K562 (cell line): Measurements from ENCODE around the gene CHST8.

Experiments used
- FOS ChIP-seq: IDR thresholded peaks from 3 replicates; pipeline ENCODE4 v1.6.1; 2011; ENCODE audit not compliant: insufficient read length; ENCODE audit errors: extremely low read depth
- FOSL1 ChIP-seq: fragments of 200-800 bp; sonication (Bioruptor generic); conservative IDR thresholded peaks from 2 replicates; pipeline ENCODE4 v1.6.1; 2016; ENCODE audit warnings: missing genetic modification characterization, missing compliant biosample characterization
- HOXB6 ChIP-seq: fragments of 250-450 bp; sonication (Bioruptor Pico); IDR thresholded peaks from 2 replicates; pipeline ENCODE4 v1.5.1; 2022; ENCODE audit warnings: mild to moderate bottlenecking, borderline replicate concordance
- KLF13 ChIP-seq: fragments of 450-650 bp; IDR thresholded peaks from 2 replicates; pipeline ENCODE4 v1.6.1; 2016; ENCODE audit warnings: missing genetic modification characterization, low read depth, mild to moderate bottlenecking, missing compliant biosample characterization, moderate library complexity, borderline replicate concordance
- POLR2A ChIP-seq: fragments of 450-650 bp; conservative IDR thresholded peaks from 2 replicates; pipeline ENCODE4 v1.6.1; 2016
- POLR2AphosphoS2 ChIP-seq: IDR thresholded peaks from 2 replicates; pipeline ENCODE4 v1.6.1; 2012; ENCODE audit warnings: low read length, improper control_type of control experiment
- POLR2AphosphoS5 ChIP-seq: IDR thresholded peaks from 2 replicates; pipeline ENCODE4 v1.6.1; 2011; ENCODE audit warnings: mild to moderate bottlenecking, low read depth, low read length, moderate library complexity; ENCODE audit not compliant: control insufficient read depth, insufficient read depth
- RAD21 ChIP-seq, 2 experiments: fragments of 250-450 bp in 1 of 2; fragments of 450-650 bp in 1 of 2; sonication (Bioruptor Pico) in 1 of 2; formaldehyde crosslinking in 1 of 2; IDR thresholded peaks in 1 of 2; conservative IDR thresholded peaks in 1 of 2; 2 replicates each; pipeline versions ENCODE4 v1.4.0 to v1.8.0; 2020 to 2022; ENCODE audit warnings: mild to moderate bottlenecking in 2 of 2, moderate library complexity in 1 of 2
- TAF1 ChIP-seq: IDR thresholded peaks from 2 replicates; pipeline ENCODE4 v1.6.1; 2011; ENCODE audit warnings: mild to moderate bottlenecking, low read length, moderate library complexity; ENCODE audit not compliant: insufficient read depth, control insufficient read depth, severe bottlenecking; ENCODE audit errors: extremely low read depth
- ZNF24 ChIP-seq: fragments of 450-650 bp; IDR thresholded peaks from 2 replicates; pipeline ENCODE4 v1.6.1; 2016
- ZSCAN29 ChIP-seq: fragments of 450-650 bp; IDR thresholded peaks from 2 replicates; pipeline ENCODE4 v1.6.1; 2017
- ZZZ3 ChIP-seq: fragments of 450-650 bp; IDR thresholded peaks from 2 replicates; pipeline ENCODE4 v1.6.1; 2016; ENCODE audit warnings: antibody characterized with exemption, mild to moderate bottlenecking, moderate library complexity
- TF ChIP-seq, protein P1 (sequence below), 3 experiments: IDR thresholded peaks in 2 of 3; conservative IDR thresholded peaks in 1 of 3; 2 replicates each; pipeline ENCODE4 v1.5.1; 2011 to 2012; ENCODE audit warnings: low read length in 3 of 3, mild to moderate bottlenecking in 3 of 3, control low read depth in 2 of 3, improper control_type of control experiment in 1 of 3, inconsistent platforms in 1 of 3, low read depth in 1 of 3, mixed read lengths in 1 of 3, moderate library complexity in 1 of 3; ENCODE audit not compliant: insufficient read depth in 2 of 3

DNA sequence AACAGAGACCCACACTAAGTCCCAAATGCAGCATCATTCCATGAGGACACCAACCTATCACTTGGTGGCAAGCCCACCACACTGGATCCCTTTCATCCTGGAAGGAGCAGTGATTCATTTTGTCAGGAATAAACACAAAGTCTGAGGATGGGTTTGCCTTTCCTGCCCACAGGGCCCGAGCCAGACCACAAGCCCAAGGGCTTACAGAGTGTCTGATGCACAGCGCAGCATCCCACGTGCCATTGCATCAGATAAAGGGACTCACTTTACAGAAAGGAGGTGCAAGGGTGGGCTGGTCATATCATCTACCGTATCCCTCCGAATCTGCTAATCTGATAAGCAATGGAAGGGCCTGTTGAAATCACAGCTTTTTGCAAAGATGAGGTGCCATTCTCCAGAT lies 162.7 kb downstream of the CHST8 start:
- TF ChIP-seq, protein P1, sequence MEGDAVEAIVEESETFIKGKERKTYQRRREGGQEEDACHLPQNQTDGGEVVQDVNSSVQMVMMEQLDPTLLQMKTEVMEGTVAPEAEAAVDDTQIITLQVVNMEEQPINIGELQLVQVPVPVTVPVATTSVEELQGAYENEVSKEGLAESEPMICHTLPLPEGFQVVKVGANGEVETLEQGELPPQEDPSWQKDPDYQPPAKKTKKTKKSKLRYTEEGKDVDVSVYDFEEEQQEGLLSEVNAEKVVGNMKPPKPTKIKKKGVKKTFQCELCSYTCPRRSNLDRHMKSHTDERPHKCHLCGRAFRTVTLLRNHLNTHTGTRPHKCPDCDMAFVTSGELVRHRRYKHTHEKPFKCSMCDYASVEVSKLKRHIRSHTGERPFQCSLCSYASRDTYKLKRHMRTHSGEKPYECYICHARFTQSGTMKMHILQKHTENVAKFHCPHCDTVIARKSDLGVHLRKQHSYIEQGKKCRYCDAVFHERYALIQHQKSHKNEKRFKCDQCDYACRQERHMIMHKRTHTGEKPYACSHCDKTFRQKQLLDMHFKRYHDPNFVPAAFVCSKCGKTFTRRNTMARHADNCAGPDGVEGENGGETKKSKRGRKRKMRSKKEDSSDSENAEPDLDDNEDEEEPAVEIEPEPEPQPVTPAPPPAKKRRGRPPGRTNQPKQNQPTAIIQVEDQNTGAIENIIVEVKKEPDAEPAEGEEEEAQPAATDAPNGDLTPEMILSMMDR (IDR thresholded peaks at IDR 0.05 in 2 of 3, conservative IDR thresholded peaks at IDR 0.05 in 1 of 3; ENCODE audit: insufficient read depth in 2 of 3, low read depth in 1 of 3, low read length in 3 of 3), result no peak
- TF ChIP-seq ZNF24, result no peak
- no peak for TF ChIP-seq RAD21 (CRISPR knock-in tag; conservative IDR thresholded peaks at IDR 0.05 in 1 of 2, IDR thresholded peaks at IDR 0.05 in 1 of 2)
- TF ChIP-seq TAF1, result no peak
- TF ChIP-seq ZSCAN29, result no peak
- no peak for TF ChIP-seq POLR2AphosphoS5
- no peak for TF ChIP-seq KLF13 (tag)
- TF ChIP-seq POLR2AphosphoS2, result no peak
- TF ChIP-seq FOS, result no peak
- TF ChIP-seq HOXB6, result no peak
- no peak for TF ChIP-seq FOSL1
- TF ChIP-seq ZZZ3, result no peak
- no peak for TF ChIP-seq POLR2A
